Spinal cord (tissue), 10 donors: ENCODE results near the gene AJUBA. TPM values are rescaled to one million over a fixed set of nuclear protein-coding genes. Genes with fewer than 3 reads are reported as not detected.

ENCODE experiments used
- DNase-seq, 6 donors: peaks; one replicate each; pipeline versions ENCODE4 v3.0.0 to v3.0.0-alpha.2; 2013 to 2015; ENCODE audit warnings: low spot score in 6 of 6, low read depth in 4 of 6
- H3K27ac ChIP-seq: one replicate; pipeline ENCODE4 v1.5.1; 2013; ENCODE audit warnings: low read depth, low read length, control low read depth
- H3K27me3 ChIP-seq: one replicate; pipeline ENCODE4 v1.6.1; 2013; ENCODE audit warnings: low read length; ENCODE audit not compliant: control insufficient read depth, insufficient read depth
- H3K36me3 ChIP-seq: one replicate; pipeline ENCODE4 v1.6.1; 2013; ENCODE audit warnings: low read length; ENCODE audit not compliant: control insufficient read depth, insufficient read depth
- H3K4me1 ChIP-seq: one replicate; pipeline ENCODE4 v1.6.1; 2013; ENCODE audit warnings: low read length; ENCODE audit not compliant: control insufficient read depth, insufficient read depth
- H3K4me3 ChIP-seq: one replicate; pipeline ENCODE4 v1.5.1; 2013; ENCODE audit warnings: low read depth, low read length, control low read depth
- H3K9me3 ChIP-seq: one replicate; pipeline ENCODE4 v1.6.1; 2013; ENCODE audit warnings: low read length; ENCODE audit not compliant: control insufficient read depth, insufficient read depth
- WGBS: methylation state at CpG from one replicate; pipeline ENCODE4 v1.1.5; 2013; ENCODE audit warnings: missing lambda C conversion rate; ENCODE audit not compliant: insufficient coverage; 5-methylcytosine and 5-hydroxymethylcytosine counted together
- polyA plus RNA-seq, 2 donors: library from polyadenylated mRNA; unstranded; fragments of 120-200 nt; gene quantifications; one replicate each; pipeline ENCODE4 v1.2.1, GENCODE V29; 2013; ENCODE audit not compliant: insufficient read length in 2 of 2
- total RNA-seq, 2 donors: library from RNA; depleted of rRNA in 1 of 2; stranded (reverse); fragments of 120-200 nt in 1 of 2; fragments of >200 nt in 1 of 2; gene quantifications; one replicate each; pipeline versions ENCODE4 v1.2.3 to v1.2.4, GENCODE V29; 2013 to 2014
- donor health status: healthy.

AJUBA gene
- total and polyA plus RNA-seq, 4 donors: 7.6 to 27.7 (median 12.2) TPM

DNA sequence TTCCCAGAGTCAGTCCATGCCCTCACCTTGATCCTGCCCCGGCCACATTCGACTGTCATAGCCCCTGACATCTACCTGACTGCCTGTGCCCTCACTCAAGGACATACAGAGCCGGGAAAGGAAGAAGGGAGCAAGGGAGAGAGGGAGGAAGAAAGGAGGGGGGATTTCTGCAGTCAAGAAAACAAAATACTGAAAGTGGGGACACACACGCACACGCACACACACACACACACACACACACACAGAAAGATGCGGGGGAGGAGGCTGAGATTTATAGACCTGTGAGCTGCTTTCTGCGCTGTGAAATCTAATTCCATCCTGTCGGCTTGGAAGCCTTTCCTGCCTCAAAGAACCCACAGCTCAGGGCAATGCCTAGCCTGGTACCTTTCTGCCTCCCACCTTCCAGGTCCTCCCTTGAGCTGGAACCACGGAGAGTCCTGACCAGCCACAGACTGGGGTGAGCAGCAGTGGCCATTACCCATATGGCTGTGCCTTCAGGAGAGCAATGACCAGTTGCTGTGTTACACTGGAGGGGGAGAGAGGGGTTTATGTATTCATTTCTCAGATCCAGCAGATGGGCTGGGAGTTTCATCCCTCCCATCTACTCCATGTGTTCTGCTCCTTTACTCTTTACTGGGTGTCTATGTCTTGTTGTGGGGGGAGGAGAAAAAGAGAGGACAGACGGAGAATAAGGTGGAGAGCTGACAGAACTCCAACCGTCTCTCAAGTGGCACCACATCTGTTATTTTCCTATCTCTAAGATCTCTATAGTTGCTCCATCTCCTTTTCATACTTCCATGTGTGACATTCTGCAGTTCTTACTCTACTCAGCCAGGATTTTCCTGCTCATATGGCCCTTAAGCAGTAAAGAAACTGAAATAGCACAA is 14.7 kb upstream of the AJUBA start:
- H3K27me3 ChIP-seq: no peaks in the 10 kb centered on the region
- H3K4me1 ChIP-seq: peaks cover 20% of the 10 kb centered on the region
- peak in 2 of 6 donors; percentile 75 to 82 for DNase-seq
- H3K27ac ChIP-seq: no peak overlapping the region
- peaks cover 9% of the 10 kb centered on the region for H3K36me3 ChIP-seq
- H3K4me3 ChIP-seq: no peak overlapping the region
- H3K9me3 ChIP-seq: no peaks in the 10 kb centered on the region
- 40% methylated on average over 1 of the region's 11 CpGs for WGBS

DNA sequence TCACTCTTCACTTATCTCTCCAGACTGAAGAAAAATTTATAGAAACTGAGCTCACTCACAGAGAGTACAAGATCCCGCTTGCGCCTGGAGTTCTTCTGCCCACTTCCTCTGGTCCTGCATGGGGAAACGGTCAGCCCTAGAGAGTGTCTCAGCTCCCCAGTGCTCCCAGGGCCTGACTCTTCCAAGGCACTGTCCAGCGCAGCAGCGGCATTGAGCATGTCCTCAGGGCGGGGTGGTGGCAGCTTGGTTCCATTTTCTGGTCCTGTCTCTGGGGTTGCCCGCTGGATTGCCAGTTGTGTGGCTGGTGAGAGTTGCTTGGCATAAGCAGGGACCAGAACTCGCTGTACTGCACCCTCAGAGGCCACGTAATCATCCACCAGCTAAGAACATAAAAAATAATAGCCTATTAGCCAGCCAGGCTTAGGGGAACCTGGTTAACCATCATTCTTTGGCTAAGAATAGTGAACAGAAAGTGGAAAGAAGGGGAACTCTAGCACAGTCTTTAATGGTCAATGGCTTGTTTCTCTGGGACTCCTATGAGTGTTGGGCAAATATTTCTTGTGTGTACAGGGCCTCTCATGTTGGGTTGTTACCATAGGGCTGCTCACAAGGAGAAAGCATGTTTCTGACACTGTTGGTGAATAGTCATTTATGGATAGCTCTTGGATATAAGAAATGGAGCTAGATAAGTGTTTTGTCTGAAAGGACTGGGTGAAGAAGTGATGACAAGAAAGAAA is 13.7 kb upstream of the AJUBA start:
- H3K4me3 ChIP-seq: no peak overlapping the region
- H3K27ac ChIP-seq: no peak overlapping the region
- peaks cover 10% of the 10 kb centered on the region for H3K36me3 ChIP-seq
- no peaks in the 10 kb centered on the region for H3K9me3 ChIP-seq
- H3K27me3 ChIP-seq: no peaks in the 10 kb centered on the region
- H3K4me1 ChIP-seq: peaks cover 20% of the 10 kb centered on the region
- DNase-seq: no peak
- 94% methylated on average over 6 of the region's 9 CpGs for WGBS

DNA sequence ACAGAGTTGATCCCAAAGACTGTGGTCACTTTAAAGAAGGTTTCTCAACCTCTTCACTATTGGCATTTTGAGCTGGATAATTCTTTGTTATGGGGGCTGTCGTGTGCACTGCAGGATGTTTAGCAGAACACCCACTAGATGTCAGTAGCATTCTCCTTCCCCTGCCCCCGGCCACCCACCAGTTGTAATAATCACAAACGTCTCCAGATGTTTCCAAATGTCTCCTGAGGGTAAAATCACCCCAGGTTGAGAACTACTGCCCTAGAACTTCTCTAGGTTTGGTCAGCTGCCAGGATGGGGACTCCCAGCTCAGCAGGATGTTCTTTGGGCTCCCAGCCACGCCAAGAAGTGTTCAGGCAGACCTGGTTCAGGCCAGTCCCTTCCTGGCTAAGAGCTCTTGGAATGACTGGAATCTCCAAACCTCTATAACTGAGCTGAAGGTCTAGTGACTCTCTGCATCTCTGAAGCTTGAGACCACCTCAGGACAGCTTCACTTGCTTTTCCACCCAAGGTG is 12.5 kb upstream of the AJUBA start:
- peak in 2 of 6 donors; percentile 64 to 86 for DNase-seq
- no peak overlapping the region for H3K4me3 ChIP-seq
- H3K36me3 ChIP-seq: peaks cover 12% of the 10 kb centered on the region
- no peaks in the 10 kb centered on the region for H3K27me3 ChIP-seq
- 16% methylated on average over 3 of the region's 4 CpGs for WGBS
- no peaks in the 10 kb centered on the region for H3K9me3 ChIP-seq
- H3K4me1 ChIP-seq: peaks cover 20% of the 10 kb centered on the region
- no peak overlapping the region for H3K27ac ChIP-seq

DNA sequence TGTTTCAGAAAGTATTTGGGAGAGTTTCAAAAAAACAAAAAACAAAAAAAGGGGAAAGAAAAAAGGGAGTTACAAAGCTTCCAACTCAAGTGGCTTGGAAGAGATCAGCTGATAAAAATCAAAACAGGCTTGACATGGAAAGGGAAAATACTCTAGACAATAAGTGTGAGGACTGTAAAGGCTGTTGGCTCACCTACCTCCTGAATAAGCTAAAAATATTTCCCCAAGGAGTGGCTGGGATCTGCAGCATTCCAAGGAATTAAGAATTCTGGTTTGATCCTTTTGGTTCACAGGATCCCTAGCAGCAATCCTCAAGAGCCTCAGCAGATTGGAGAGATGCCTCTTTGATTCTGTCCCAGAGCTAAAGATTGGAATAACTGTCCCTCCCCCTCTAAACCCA is 11.2 kb upstream of the AJUBA start:
- Histone ChIP-seq H3K36me3 (peaks cover 12% of the 10 kb centered on the region), H3K4me1 (peaks cover 14% of the 10 kb centered on the region), H3K27ac (no peak overlapping the region), H3K4me3 (no peak overlapping the region), H3K9me3 (no peaks in the 10 kb centered on the region), H3K27me3 (no peaks in the 10 kb centered on the region)
- DNase-seq: no peak

DNA sequence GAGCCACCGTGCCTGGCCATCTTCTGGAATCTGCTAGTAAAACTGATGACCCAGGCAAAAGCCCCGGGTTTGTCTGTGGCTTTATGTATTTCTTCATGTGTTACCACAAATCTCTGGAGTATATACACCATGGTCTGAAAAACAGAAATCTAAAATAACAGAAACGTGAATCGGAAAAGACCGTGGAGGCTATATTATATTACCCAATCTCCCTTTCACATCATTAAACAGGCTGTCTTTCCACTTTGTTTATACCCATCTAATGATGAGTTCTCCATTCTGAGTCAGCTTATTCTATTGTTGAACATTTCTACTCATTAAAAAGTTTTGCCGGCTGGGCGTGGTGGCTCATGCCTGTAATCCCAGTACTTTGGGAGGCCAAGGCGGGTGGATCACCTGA is 9.5 kb upstream of the AJUBA start:
- H3K4me3 ChIP-seq: no peak overlapping the region
- no peaks in the 10 kb centered on the region for H3K27me3 ChIP-seq
- H3K4me1 ChIP-seq: peaks cover 4% of the 10 kb centered on the region
- no peak for DNase-seq
- WGBS: 96% methylated on average over 4 of the region's 8 CpGs
- H3K36me3 ChIP-seq: peaks cover 21% of the 10 kb centered on the region
- H3K9me3 ChIP-seq: no peaks in the 10 kb centered on the region
- no peak overlapping the region for H3K27ac ChIP-seq

DNA sequence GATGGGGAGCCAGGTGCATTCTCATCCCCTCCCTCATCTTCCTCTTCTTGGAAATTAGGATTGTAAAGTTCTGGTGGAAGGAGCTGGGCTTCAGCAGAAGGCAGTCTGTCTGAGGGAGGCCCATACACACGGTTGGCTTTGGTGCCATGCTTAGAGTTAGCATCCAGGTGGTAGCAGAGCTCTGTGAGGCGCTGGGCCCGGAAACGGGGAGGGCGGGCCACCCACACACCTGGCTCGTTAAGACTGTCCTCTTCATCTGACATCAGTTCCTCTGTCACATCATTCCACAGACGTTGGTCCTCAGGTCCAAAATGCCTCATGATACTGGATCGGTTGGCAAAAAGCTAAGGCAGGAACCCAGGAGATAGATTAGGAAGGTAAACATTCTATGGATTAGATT is 4.9 kb upstream of the AJUBA start:
- 86% methylated on average over 7 of the region's 8 CpGs for WGBS
- no peak overlapping the region for H3K4me3 ChIP-seq
- no peak for DNase-seq

DNA sequence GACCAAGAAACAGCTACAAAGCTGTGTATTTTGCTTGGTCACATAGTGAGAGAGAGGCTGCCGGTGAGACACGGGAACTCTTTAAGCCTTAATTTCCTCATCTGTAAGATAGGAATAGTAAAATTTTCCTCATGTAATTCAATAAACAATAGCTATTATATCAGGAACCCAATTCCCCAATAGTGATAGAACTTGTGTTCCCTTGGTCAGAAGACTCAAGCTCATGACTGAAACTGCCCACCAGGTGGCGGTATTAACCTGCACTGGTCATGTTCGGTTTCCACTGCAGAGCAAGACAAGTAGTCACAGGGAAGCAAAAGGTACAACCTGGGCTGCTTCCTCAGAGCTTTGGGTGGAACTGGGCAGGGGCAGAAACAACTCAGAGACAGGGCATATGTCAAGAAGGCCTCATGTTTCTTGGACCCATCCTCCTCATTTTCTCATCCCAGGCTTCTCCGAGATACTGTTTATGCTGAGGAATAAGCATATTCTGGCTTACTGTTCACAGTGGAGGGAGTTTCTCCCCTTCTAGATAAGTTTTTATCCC is 4.2 kb upstream of the AJUBA start:
- no peaks in the 10 kb centered on the region for H3K9me3 ChIP-seq
- H3K27me3 ChIP-seq: peaks cover 12% of the 10 kb centered on the region
- H3K36me3 ChIP-seq: peaks cover 23% of the 10 kb centered on the region
- peak; percentile 79 to 97 (median 88) for DNase-seq
- H3K4me3 ChIP-seq: no peak overlapping the region
- H3K27ac ChIP-seq: no peak overlapping the region
- WGBS: 0% methylated on average over 2 of the region's 5 CpGs
- peaks cover 16% of the 10 kb centered on the region for H3K4me1 ChIP-seq

More for the DNA sequence above, 4.9 kb upstream of the AJUBA start:
- H3K36me3 ChIP-seq: peaks cover 21% of the 10 kb centered on the region
- H3K27me3 ChIP-seq: peaks cover 5% of the 10 kb centered on the region
- no peaks in the 10 kb centered on the region for H3K9me3 ChIP-seq
- peaks cover 9% of the 10 kb centered on the region for H3K4me1 ChIP-seq
- no peak overlapping the region for H3K27ac ChIP-seq

DNA sequence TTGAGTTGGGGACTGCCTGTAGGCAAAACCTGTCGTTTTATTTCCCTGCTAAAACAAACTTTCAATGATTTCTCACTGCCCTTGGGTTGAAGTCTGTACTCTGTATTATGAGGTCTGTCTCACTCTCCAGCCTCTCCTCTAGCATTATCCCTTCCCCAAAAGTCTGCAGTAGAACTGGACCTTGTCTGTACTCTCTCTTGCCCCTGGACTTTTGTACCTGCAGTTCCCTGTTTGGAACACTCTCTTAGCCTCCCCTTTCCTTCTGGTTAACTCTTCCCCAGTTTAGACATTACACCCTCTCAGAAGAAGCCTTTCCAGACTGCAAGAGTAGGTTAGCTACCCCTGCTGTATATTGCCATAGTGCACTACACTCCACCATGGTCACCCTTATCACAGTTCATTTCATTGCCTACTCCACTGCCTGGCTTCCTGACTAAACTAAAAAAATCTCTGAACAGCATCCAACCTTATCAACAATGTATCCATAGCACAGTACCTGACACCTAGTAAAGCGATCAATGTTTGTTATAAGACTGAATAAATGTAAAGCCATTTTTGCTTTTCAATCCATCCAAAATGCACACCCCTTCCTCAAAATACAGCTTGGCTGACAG is 3.6 kb upstream of the AJUBA start:
- DNase-seq: no peak
- Histone ChIP-seq H3K4me3 (no peak overlapping the region), H3K36me3 (peaks cover 21% of the 10 kb centered on the region), H3K27ac (no peak overlapping the region), H3K27me3 (peaks cover 18% of the 10 kb centered on the region), H3K4me1 (peaks cover 22% of the 10 kb centered on the region), H3K9me3 (no peaks in the 10 kb centered on the region)
- no CpG with 5 or more reads among the region's 2 CpGs for WGBS

DNA sequence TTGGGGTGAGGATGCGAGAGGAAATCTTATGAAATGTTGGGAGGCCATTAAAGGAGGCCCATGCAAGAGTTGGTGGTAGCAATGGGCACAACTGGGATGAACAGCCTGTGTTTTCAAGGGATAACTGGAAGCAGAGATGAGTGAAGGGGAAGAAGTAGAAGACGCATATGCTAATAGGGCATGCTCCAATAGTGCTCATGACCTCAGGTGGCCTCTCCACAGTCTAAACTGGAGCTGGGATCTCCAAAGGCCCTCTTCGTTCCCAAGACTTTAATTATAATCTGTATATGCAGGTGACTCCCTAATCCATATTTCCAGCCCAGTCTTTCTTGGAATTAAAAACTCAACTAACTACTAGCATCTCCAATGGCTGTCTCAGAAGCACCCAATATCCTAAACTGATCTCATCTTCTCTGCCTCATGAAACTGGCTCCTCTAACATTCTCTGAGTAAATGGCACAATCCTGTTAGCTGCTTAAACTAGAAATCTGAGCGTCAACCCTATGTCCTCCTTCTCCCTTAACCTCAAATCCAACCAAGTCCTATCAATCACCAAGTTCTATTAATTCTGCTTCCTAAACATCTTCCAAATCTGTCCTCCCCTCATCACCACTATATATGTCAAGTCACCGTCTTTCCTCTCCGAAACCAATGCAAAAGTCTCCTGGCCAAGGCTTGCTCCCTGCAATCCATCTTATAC is 2.8 kb upstream of the AJUBA start:
- Histone ChIP-seq H3K9me3 (no peaks in the 10 kb centered on the region), H3K27ac (no peak overlapping the region), H3K4me3 (no peak overlapping the region), H3K36me3 (peaks cover 20% of the 10 kb centered on the region), H3K4me1 (peaks cover 25% of the 10 kb centered on the region), H3K27me3 (peaks cover 23% of the 10 kb centered on the region)
- 90% methylated on average over 2 of the region's 6 CpGs for WGBS
- no peak for DNase-seq
